CD4-positive, alpha-beta T cell (primary cell): Measurements from ENCODE around the gene TACR1. TPM values are rescaled to one million over a fixed set of nuclear protein-coding genes. Genes with fewer than 3 reads are reported as not detected.

Experiments
- ATAC-seq: fragments of 200-7000 bp; cut with Tn5 transposase; one replicate; pipeline ENCODE4 v1.10.0; 2022; ENCODE audit warnings: mild to moderate bottlenecking; ENCODE audit not compliant: poor library complexity
- CTCF ChIA-PET: fragments of 350-600 bp; sonication (Branson Sonifier 250); formaldehyde crosslinking; loops from one replicate; lab custom pipeline; 2021; ENCODE audit warnings: antibody characterized with exemption, inconsistent platforms; lab: Charles Lee
- POLR2A ChIA-PET: fragments of 350-600 bp; sonication (Branson Sonifier 250); formaldehyde crosslinking; loops from one replicate; lab custom pipeline; 2021; ENCODE audit warnings: antibody characterized with exemption, inconsistent platforms; lab: Charles Lee
- DNase-seq, 14 experiments: peaks; one replicate each; pipeline ENCODE4 v3.0.0-alpha.2; 2013 to 2020; ENCODE audit warnings: mixed read lengths in 2 of 14
- H3K27ac ChIP-seq, 2 donors: one replicate each; pipeline versions ENCODE4 v1.5.1 to v1.7.0; 2013; ENCODE audit warnings: low read length in 2 of 2, low read depth in 1 of 2, mild to moderate bottlenecking in 1 of 2
- H3K27me3 ChIP-seq, 2 experiments: 1 replicate in 1 of 2; 2 replicates in 1 of 2; pipeline versions ENCODE4 v1.6.1 to v1.7.0; 2013; ENCODE audit warnings: low read length in 2 of 2, control low read depth in 1 of 2, mild to moderate bottlenecking in 1 of 2, moderate library complexity in 1 of 2; ENCODE audit not compliant: insufficient read depth in 2 of 2, control insufficient read depth in 1 of 2
- H3K36me3 ChIP-seq: one replicate; pipeline ENCODE4 v1.6.1; 2013; ENCODE audit warnings: low read length, control low read depth; ENCODE audit not compliant: insufficient read depth
- H3K4me1 ChIP-seq: one replicate; pipeline ENCODE4 v1.6.1; 2013; ENCODE audit warnings: low read length, control low read depth; ENCODE audit not compliant: insufficient read depth
- H3K4me3 ChIP-seq: one replicate; pipeline ENCODE4 v1.5.1; 2013; ENCODE audit warnings: mild to moderate bottlenecking, low read length, moderate library complexity
- H3K9me3 ChIP-seq, 2 experiments: 1 replicate in 1 of 2; 2 replicates in 1 of 2; pipeline versions ENCODE4 v1.6.1 to v1.7.0; 2013; ENCODE audit warnings: low read length in 2 of 2, mild to moderate bottlenecking in 2 of 2, control low read depth in 1 of 2, moderate library complexity in 1 of 2; ENCODE audit not compliant: control insufficient read depth in 1 of 2, insufficient read depth in 1 of 2
- H3K27ac Mint-ChIP-seq: one replicate; pipeline ENCODE4 v1.8.0; 2020; ENCODE audit warnings: mixed read lengths
- H3K27me3 Mint-ChIP-seq: one replicate; pipeline ENCODE4 v1.8.0; 2021; ENCODE audit warnings: mixed read lengths
- H3K36me3 Mint-ChIP-seq: one replicate; pipeline ENCODE4 v1.8.0; 2021; ENCODE audit warnings: low read depth, mixed read lengths
- H3K4me1 Mint-ChIP-seq: one replicate; pipeline ENCODE4 v1.8.0; 2021; ENCODE audit warnings: low read depth, mixed read lengths
- H3K4me3 Mint-ChIP-seq: one replicate; pipeline ENCODE4 v1.8.0; 2020; ENCODE audit warnings: mild to moderate bottlenecking, mixed read lengths
- H3K9me3 Mint-ChIP-seq: one replicate; pipeline ENCODE4 v1.8.0; 2020; ENCODE audit warnings: mixed read lengths
- intact Hi-C, 2 experiments: fragments of 100-400 bp; cut with DNase I in 1 of 2; cut with micrococcal nuclease in 1 of 2; formaldehyde crosslinking; loops; one replicate each; pipeline versions ENCODE4 v1.15.1 to v1.9.0; 2023 to 2025; cut with DNase I, micrococcal nuclease
- total RNA-seq, 174 experiments: library from RNA in 2 of 174; stranded (reverse) in 2 of 174; gene quantifications; one replicate each; pipeline ENCODE4 v1.2.3 and lab custom pipeline; 2021 to 2026
- TF ChIP-seq, protein P1 (sequence below): fragments of 200-600 bp; IDR thresholded peaks from one replicate; pipeline ENCODE4 v1.8.0; 2022; ENCODE audit warnings: antibody characterized with exemption, mild to moderate bottlenecking

Gene TACR1
- total RNA-seq, 2 experiments from 2014 or later, result 0.14 TPM; not detected in 1

DNA sequence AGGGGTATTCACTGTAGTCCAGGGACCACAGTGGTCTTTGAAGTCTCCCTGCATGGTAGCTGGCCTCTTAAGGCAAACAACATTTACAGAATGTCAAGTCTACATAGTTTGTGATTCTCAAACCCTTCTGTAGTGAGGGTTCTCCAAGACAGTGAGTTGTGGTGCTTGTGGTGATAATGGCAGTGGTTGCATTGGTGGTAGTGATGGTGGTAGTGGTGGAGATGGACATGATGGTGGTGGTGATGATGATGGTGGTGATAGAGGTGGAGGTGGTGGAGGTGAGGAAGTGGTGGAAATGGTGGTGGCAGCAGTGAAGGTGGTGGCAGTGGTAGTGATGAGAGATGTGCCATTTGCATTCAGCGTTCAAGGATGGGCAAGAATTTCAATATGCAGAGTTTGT lies 104.9 kb downstream of the TACR1 start:
- TF ChIP-seq, protein P1, sequence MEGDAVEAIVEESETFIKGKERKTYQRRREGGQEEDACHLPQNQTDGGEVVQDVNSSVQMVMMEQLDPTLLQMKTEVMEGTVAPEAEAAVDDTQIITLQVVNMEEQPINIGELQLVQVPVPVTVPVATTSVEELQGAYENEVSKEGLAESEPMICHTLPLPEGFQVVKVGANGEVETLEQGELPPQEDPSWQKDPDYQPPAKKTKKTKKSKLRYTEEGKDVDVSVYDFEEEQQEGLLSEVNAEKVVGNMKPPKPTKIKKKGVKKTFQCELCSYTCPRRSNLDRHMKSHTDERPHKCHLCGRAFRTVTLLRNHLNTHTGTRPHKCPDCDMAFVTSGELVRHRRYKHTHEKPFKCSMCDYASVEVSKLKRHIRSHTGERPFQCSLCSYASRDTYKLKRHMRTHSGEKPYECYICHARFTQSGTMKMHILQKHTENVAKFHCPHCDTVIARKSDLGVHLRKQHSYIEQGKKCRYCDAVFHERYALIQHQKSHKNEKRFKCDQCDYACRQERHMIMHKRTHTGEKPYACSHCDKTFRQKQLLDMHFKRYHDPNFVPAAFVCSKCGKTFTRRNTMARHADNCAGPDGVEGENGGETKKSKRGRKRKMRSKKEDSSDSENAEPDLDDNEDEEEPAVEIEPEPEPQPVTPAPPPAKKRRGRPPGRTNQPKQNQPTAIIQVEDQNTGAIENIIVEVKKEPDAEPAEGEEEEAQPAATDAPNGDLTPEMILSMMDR, result no peak
- no peaks in the 10 kb centered on the region for H3K36me3 ChIP-seq
- no peaks in the 10 kb centered on the region for H3K27me3 ChIP-seq
- CTCF ChIA-PET, result no interaction called here
- Mint-ChIP-seq H3K4me3 (no peak overlapping the region), H3K27ac (no peak overlapping the region), H3K4me1 (no peaks in the 10 kb centered on the region), H3K36me3 (peaks cover 6% of the 10 kb centered on the region), H3K27me3 (no peaks in the 10 kb centered on the region), H3K9me3 (no peaks in the 10 kb centered on the region)
- POLR2A ChIA-PET, result no interaction called here
- DNase-seq, result no peak
- no peaks in the 10 kb centered on the region for H3K9me3 ChIP-seq
- intact Hi-C loops, result no loop called here
- H3K27ac ChIP-seq, result no peak overlapping the region
- H3K4me3 ChIP-seq, result no peak overlapping the region
- no peak for ATAC-seq
- no peaks in the 10 kb centered on the region for H3K4me1 ChIP-seq

DNA sequence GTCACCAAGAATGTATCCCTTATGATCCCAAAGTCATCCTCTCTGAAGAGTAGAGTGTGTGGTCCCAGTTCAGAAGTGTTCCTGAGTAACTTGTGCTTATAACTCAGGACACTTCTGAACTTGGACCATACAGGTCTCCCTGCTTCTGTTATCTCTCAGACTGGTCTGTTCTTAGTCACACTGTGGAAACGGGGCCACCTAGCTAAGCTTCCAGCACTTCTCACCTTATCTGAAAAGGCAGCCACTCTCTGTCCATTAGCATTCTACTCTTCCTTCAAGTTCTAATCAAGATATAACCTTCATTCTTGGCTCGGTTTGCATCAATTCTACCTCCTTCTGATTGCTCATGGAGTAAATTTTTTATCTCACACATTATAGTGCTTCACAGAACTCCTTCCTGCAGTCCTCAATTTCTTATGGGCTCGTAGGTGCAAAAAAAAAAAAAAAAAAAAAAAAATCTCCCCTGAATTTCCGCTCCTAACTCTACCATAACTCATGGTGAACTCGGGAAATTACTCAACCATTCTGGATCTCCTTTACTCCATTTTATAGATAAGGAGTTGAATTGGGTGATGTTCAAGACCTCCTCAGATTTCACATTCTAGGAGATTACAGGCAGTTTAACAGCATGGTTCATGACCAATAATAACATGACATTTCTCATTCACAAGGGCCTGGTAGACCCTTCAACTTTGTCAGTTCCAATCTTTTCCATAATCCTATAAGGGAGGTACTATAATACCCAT lies 108.4 kb downstream of the TACR1 start:
- no peak overlapping the region for H3K4me3 Mint-ChIP-seq
- intact Hi-C loops, result no loop called here
- no peaks in the 10 kb centered on the region for H3K4me1 Mint-ChIP-seq
- Histone ChIP-seq H3K4me3 (no peak overlapping the region), H3K36me3 (no peaks in the 10 kb centered on the region), H3K27ac (no peak overlapping the region), H3K27me3 (no peaks in the 10 kb centered on the region), H3K9me3 (no peaks in the 10 kb centered on the region), H3K4me1 (no peaks in the 10 kb centered on the region)
- DNase-seq (no peak), ATAC-seq (no peak)
- no peak overlapping the region for H3K27ac Mint-ChIP-seq
- ChIA-PET CTCF (no interaction called here), POLR2A (no interaction called here)
- H3K27me3 Mint-ChIP-seq, result no peaks in the 10 kb centered on the region
- no peaks in the 10 kb centered on the region for H3K36me3 Mint-ChIP-seq
- TF ChIP-seq, protein P1, result no peak
- no peaks in the 10 kb centered on the region for H3K9me3 Mint-ChIP-seq

DNA sequence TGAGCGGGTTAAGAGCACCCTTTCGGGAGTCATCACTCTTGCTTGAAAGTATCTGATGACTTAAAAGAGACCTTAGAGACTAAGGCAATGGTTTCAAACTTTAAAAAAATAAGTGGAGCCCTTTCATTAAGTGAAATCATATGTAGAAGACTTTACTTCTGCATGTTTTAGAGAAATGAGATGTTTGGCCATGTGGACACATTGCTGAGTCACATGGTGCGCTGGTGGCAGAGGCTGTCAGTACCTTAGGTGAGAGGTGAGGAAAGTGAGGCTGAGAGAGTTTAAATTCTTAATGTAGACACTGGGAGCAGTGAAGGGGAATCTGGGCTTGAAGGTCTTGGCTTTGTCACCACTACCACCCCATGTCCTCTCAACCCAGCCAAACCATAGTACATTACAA lies 109.8 kb downstream of the TACR1 start:
- ChIA-PET POLR2A (no interaction called here), CTCF (no interaction called here)
- no peak overlapping the region for H3K4me3 Mint-ChIP-seq
- H3K36me3 Mint-ChIP-seq, result no peaks in the 10 kb centered on the region
- H3K4me3 ChIP-seq, result no peak overlapping the region
- no peak for ATAC-seq
- no peaks in the 10 kb centered on the region for H3K9me3 ChIP-seq
- TF ChIP-seq, protein P1, result no peak
- H3K9me3 Mint-ChIP-seq, result no peaks in the 10 kb centered on the region
- intact Hi-C loops, result no loop called here
- no peak overlapping the region for H3K27ac ChIP-seq
- DNase-seq, result no peak
- H3K27me3 ChIP-seq, result no peaks in the 10 kb centered on the region
- H3K27me3 Mint-ChIP-seq, result no peaks in the 10 kb centered on the region
- H3K27ac Mint-ChIP-seq, result no peak overlapping the region
- no peaks in the 10 kb centered on the region for H3K4me1 ChIP-seq
- no peaks in the 10 kb centered on the region for H3K36me3 ChIP-seq
- H3K4me1 Mint-ChIP-seq, result no peaks in the 10 kb centered on the region
